ENCODE data around the gene SNX11.

The SNX11 gene

GRCh38 chr17:48107137-48108055 is at the start of gene SNX11:
Gene SNX11, plus strand, starts transcription at chr17:48107766. Its CDS starts 4,278 bp downstream, at chr17:48112044.
- DNase-seq (ENCODE audit: extremely low spot score) = peak; percentile 86
- peak; percentile 19 for TF ChIP-seq CTCF (IDR thresholded peaks at IDR 0.05; ENCODE audit: control extremely low read depth, extremely low read depth, low read depth, missing control alignments)
- POLR2A ChIA-PET = interaction anchor here (0.6 to 1.1 kb wide), 4 partner anchors 12 to 696 kb away, joined by 3 to 7 read pairs (median 5); no protein-coding TSS in a partner anchor
- CTCF ChIA-PET = interaction anchor here (0.8 to 4.8 kb wide), 16 partner anchors 9 to 89 kb away, joined by 3 to 36 read pairs (median 6); no protein-coding TSS in a partner anchor

DNA sequence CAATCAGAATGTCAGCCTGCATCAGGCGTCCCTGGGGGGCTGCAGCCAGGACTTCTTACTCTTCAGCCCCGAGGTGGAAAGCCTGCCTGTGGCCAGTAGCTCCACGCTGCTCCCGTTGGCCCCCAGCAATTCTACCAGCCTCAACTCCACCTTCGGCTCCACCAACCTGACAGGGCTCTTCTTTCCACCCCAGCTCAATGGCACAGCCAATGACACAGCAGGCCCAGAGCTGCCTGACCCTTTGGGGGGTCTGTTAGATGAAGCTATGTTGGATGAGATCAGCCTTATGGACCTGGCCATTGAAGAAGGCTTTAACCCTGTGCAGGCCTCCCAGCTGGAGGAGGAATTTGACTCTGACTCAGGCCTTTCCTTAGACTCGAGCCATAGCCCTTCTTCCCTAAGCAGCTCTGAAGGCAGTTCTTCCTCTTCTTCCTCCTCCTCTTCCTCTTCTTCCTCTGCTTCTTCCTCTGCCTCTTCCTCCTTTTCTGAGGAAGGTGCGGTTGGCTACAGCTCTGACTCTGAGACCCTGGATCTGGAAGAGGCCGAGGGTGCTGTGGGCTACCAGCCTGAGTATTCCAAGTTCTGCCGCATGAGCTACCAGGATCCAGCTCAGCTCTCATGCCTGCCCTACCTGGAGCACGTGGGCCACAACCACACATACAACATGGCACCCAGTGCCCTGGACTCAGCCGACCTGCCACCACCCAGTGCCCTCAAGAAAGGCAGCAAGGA is 49.0 kb upstream of the SNX11 start:
- no peak for TF ChIP-seq CTCF (IDR thresholded peaks at IDR 0.05; ENCODE audit: control extremely low read depth, extremely low read depth, low read depth, missing control alignments)
- POLR2A ChIA-PET = interaction anchor here (2.3 kb wide), 1 partner anchor 9 kb away, joined by 18 read pairs; the partner anchor contains the start of gene NFE2L1
- CTCF ChIA-PET = interaction anchor here (0.9 to 17.2 kb wide), 10 partner anchors 9 to 112 kb away, joined by 3 to 214 read pairs (median 4); partner anchors contain the start of gene CBX1
- no peak for DNase-seq (ENCODE audit: extremely low spot score)

DNA sequence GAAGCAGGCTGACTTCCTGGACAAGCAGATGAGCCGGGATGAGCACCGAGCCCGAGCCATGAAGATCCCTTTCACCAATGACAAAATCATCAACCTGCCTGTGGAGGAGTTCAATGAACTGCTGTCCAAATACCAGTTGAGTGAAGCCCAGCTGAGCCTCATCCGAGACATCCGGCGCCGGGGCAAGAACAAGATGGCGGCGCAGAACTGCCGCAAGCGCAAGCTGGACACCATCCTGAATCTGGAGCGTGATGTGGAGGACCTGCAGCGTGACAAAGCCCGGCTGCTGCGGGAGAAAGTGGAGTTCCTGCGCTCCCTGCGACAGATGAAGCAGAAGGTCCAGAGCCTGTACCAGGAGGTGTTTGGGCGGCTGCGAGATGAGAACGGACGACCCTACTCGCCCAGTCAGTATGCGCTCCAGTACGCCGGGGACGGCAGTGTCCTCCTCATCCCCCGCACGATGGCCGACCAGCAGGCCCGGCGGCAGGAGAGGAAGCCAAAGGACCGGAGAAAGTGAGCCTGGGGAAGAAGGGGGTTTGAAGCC is 48.4 kb upstream of the SNX11 start:
- CTCF ChIA-PET = interaction anchor here (1.0 to 17.2 kb wide), 6 partner anchors 9 to 41 kb away, joined by 3 to 214 read pairs (median 16); no protein-coding TSS in a partner anchor
- no peak for DNase-seq (ENCODE audit: extremely low spot score)
- TF ChIP-seq CTCF (IDR thresholded peaks at IDR 0.05; ENCODE audit: control extremely low read depth, extremely low read depth, low read depth, missing control alignments) = no peak
- POLR2A ChIA-PET = interaction anchor here (0.7 to 2.3 kb wide), 2 partner anchors 10 to 380 kb away, joined by 5 to 18 read pairs; partner anchors contain the start of gene NFE2L1

GRCh38 chr17:48060249-48060648 is 47.3 kb upstream of the SNX11 start:
- TF ChIP-seq CTCF (IDR thresholded peaks at IDR 0.05; ENCODE audit: control extremely low read depth, extremely low read depth, low read depth, missing control alignments) = no peak
- ChIA-PET POLR2A (no interaction called here), CTCF (interaction anchor here (1.1 to 17.2 kb wide), 5 partner anchors 11 to 38 kb away, joined by 3 to 214 read pairs (median 10); partner anchors contain the start of gene NFE2L1)
- DNase-seq (ENCODE audit: extremely low spot score) = no peak

DNA sequence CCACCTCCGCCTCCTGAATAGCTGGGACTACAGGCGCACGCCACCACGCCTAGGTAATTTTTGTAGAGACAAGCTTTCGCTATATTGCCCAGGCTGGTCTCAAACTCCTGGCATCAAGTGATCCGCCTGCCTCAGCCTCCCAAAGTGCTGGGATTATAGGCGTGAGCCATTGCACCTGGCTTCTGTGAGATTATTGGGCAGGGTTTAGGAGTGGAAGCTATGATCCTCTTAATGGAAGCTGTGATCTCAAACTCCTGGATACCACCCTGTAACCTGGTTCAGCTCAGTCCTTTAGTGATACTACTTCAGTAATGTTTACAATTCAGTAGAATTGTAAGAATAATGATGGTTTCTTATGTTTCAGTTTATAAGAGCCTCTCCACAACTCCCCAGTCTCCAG is 45.3 kb upstream of the SNX11 start:
- CTCF ChIA-PET = interaction anchor here (1.5 to 17.2 kb wide), 5 partner anchors 13 to 44 kb away, joined by 3 to 214 read pairs (median 10); partner anchors contain the start of gene NFE2L1
- POLR2A ChIA-PET = interaction anchor here (0.6 to 1.0 kb wide), 2 partner anchors 8 to 20 kb away, joined by 4 to 5 read pairs; no protein-coding TSS in a partner anchor
- TF ChIP-seq CTCF (IDR thresholded peaks at IDR 0.05; ENCODE audit: control extremely low read depth, extremely low read depth, low read depth, missing control alignments) = no peak
- no peak for DNase-seq (ENCODE audit: extremely low spot score)

All from GM10248 (cell line).